GM13976 (cell line): ENCODE measurements around the gene CD151.

Experiments used
- DNase-seq: peaks from one replicate; pipeline ENCODE4 v3.0.0; 2012; ENCODE audit warnings: low spot score
- CTCF ChIP-seq: IDR thresholded peaks from 2 replicates; pipeline ENCODE4 v1.5.1; 2012; ENCODE audit warnings: borderline replicate concordance, mild to moderate bottlenecking; ENCODE audit not compliant: insufficient read depth; ENCODE audit errors: extremely low read depth, missing control alignments, control extremely low read depth
- in situ Hi-C: fragments of 300-500 bp; cut with MboI; formaldehyde crosslinking; loops from one replicate; pipeline ENCODE4 v1.12.0; 2022; ENCODE audit warnings: low sequenced_read_pairs, mixed read lengths, inconsistent platforms; ENCODE audit not compliant: unreplicated experiment

Gene CD151

DNA sequence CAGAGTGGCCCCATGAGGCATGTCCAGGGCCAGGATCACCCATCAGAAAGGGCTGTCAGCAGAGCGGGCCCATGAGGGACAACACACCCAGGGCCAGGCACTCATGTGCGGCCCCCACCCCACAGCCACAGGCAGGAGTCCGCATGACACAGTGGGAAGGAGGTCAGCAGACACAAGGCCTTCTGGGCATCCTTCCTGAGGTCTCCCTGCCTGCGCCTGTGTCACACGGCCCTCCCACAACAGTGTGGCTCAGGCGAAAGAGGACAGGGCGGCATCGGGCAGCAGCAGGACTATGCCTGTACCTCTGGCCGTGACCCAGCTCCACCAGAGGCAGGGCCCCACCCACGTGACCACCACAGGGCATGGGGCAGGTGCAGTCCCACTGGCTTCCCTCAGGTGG is 50.8 kb downstream of the CD151 start:
- no peak for DNase-seq
- no peak for TF ChIP-seq CTCF
- in situ Hi-C loops, result no loop called here

DNA sequence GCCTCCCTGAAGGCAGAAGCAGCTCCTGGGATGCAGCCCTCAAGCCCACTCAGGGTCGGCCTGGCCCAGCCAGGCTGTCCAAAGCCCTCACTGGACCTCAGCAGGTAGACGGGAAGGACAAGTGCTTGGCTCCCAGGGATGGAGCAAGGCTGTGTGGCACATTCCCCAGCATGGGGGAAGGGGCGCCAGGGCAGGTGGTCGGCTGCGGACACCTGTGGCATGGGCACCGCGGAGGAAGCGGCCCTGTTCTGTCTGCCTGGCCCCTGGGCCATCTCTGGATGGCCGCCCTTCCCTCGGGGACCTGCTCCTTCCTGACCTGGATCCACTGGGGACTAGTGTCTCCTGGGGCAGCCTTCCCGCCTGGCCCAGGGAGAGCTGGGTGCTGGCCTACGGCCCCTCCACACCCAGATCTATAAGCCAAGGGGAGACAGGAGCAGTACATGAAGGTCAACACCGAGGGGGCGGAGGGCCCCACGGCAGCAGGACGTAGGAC is 51.9 kb downstream of the CD151 start:
- in situ Hi-C loops, result no loop called here
- DNase-seq, result no peak
- TF ChIP-seq CTCF, result no peak

DNA sequence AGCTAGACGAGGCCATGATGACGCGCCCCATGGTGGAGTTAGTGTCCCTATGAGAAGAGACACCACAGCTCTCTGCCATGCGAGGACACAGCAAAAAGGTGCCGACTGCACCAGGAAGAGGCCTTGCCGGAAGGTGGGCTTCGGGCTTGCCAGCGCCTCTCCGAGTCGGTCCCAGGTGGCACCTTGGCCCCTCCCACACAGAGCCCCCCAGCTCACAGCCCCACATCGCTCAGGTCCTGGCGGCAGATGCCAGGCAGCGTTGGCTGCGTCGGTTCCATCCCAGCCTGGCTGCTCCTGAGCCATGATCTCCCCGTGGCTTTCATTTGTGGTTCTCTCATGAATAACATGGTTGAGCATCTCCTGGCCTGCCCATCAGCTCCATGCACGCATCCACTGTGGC is 53.8 kb downstream of the CD151 start:
- in situ Hi-C loops, result no loop called here
- no peak for TF ChIP-seq CTCF
- no peak for DNase-seq

- in situ Hi-C loops, result no loop called here
- no peak for TF ChIP-seq CTCF
- DNase-seq, result no peak
Observed at GRCh38 chr11:887589-887988, 54.8 kb downstream of the CD151 start.
